Psoas muscle (tissue), 8 donors: ENCODE data around the gene OTOA. TPM values are rescaled to one million over a fixed set of nuclear protein-coding genes. Genes with fewer than 3 reads are reported as not detected.
"Not testable (repeated sequence)": the region's sequence is repeated elsewhere in the genome, so short reads cannot be mapped to it uniquely, and the experiment has no call there.

ENCODE experiments used
- ATAC-seq, 4 donors: fragments of 200-7000 bp; cut with Tn5 transposase; one replicate each; pipeline ENCODE4 v1.9.1; 2020; ENCODE audit warnings: moderate library complexity in 3 of 4, mild to moderate bottlenecking in 2 of 4
- DNase-seq, 2 donors: peaks; one replicate each; pipeline ENCODE4 v3.0.0-alpha.2; 2020
- H3K27ac ChIP-seq: fragments of 200-600 bp; one replicate; pipeline ENCODE4 v1.8.0; 2022
- H3K27me3 ChIP-seq, 3 donors: fragments of 200-600 bp in 1 of 3; one replicate each; pipeline versions ENCODE4 v1.6.1 to v1.8.0; 2013 to 2022; ENCODE audit warnings: low read length in 2 of 3, mild to moderate bottlenecking in 2 of 3, moderate library complexity in 1 of 3; ENCODE audit not compliant: insufficient read depth in 3 of 3
- H3K36me3 ChIP-seq, 2 donors: fragments of 200-600 bp in 1 of 2; one replicate each; pipeline versions ENCODE4 v1.6.1 to v1.8.0; 2013 to 2022; ENCODE audit warnings: low read depth in 1 of 2, mild to moderate bottlenecking in 1 of 2, moderate library complexity in 1 of 2; ENCODE audit not compliant: insufficient read depth in 1 of 2
- H3K4me1 ChIP-seq: fragments of 200-600 bp; one replicate; pipeline ENCODE4 v1.8.0; 2022
- H3K4me3 ChIP-seq: fragments of 200-600 bp; one replicate; pipeline ENCODE4 v1.8.0; 2022; ENCODE audit warnings: mild to moderate bottlenecking
- H3K9me3 ChIP-seq: fragments of 200-600 bp; one replicate; pipeline ENCODE4 v1.8.0; 2022
- CTCF ChIP-seq: fragments of 200-600 bp; IDR thresholded peaks from one replicate; pipeline ENCODE4 v1.8.0; 2022; ENCODE audit warnings: antibody characterized with exemption
- WGBS, 3 donors: extraction: QIAGEN DNeasy Blood & Tissue Kit; methylation state at CpG; one replicate each; pipeline versions ENCODE4 v1.1.6 to v1.1.7; 2013; 5-methylcytosine and 5-hydroxymethylcytosine counted together
- intact Hi-C, 2 donors: fragments of 100-400 bp; cut with DNase I; formaldehyde crosslinking; loops; one replicate each; pipeline versions ENCODE4 v1.11.0 to v1.14.2; 2022
- polyA plus RNA-seq, 3 donors: library from polyadenylated mRNA; stranded (reverse); fragments of 200-250 nt; gene quantifications; one replicate each; pipeline ENCODE4 v1.2.3, GENCODE V29; 2013
- total RNA-seq, 4 donors: library from RNA; stranded (reverse); fragmentation: NEBNext Ultra II Directional in 2 of 4; extraction: Animal tissue kit (Norgen Biotek cat#: 25700) in 2 of 4; gene quantifications; one replicate each; pipeline versions ENCODE4 v1.2.1 to v1.2.4, GENCODE V29; 2021 to 2023
- donor health status: healthy with polysubstance abuse.
- donor health status: DM: no; HTN: no; CAD: no; lungs with moderate emphysema.
- donor health status: Bipolar disorder and iron deficiency.
- donor health status: healthy.
- donor health status: DM: yes; HTN: yes; CAD: no.
- donor health status: DM: no; HTN: no; CAD: no.
- donor health status: DM: no; HTN: no; CAD: no.
- donor health status: DM: yes; HTN: yes; CAD: no.

Gene OTOA
- total and polyA plus RNA-seq, 7 donors: 0.04 to 0.21 (median 0.06) TPM; not detected in 2

GRCh38 chr16:21626659-21627277 is 37.0 kb upstream of the OTOA start:
- no peak for TF ChIP-seq CTCF
- H3K9me3 ChIP-seq: no peaks in the 10 kb centered on the region
- peaks cover 9% of the 10 kb centered on the region for H3K4me1 ChIP-seq
- WGBS, 3 donors: 47 to 53% (median 49%) methylated on average over 6 of the region's 6 CpGs
- H3K4me3 ChIP-seq: no peak overlapping the region
- H3K27ac ChIP-seq: peak overlapping the region; percentile 42
- H3K27me3 ChIP-seq: no peaks in the 10 kb centered on the region
- H3K36me3 ChIP-seq: peaks cover 2 to 59% of the 10 kb centered on the region in 2 donors
- intact Hi-C loops: no loop called here
- DNase-seq (peak in 1 of 2 donors; percentile 26), ATAC-seq (peak in 3 of 4 donors; percentile 52 to 85 (median 65))

DNA sequence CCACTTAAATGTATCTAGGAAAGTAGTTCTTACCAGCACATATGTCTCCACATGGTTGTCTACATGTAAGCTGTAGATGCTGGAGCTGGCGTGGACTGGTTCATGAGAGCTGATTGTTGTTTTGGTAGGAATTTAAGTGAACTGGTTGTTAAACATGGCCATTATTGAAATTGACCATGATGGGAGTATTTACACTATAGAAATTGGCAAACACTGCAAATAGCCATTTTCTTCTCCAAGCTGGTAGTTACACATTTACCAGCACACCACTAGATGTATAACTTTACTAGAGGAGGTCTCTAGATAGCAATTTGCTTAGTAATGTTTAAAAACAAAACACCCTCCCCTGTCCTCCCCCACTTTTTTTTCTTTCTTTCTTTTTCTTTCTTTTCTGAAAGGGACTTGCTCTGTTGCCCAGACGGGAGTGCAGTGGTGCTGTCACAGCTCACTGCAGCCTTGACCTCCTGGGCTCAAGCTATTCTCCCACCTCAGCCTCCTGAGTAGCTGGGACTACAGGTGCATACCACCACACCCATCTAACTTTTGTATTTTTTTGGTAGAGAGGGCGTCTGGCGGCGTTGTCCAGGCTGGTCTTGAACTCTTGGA is 35.5 kb upstream of the OTOA start:
- no peak for TF ChIP-seq CTCF
- WGBS, 3 donors: 94 to 99% (median 98%) methylated on average over 5 of the region's 5 CpGs
- Histone ChIP-seq H3K27me3 (no peaks in the 10 kb centered on the region), H3K27ac (no peak overlapping the region), H3K36me3 (peaks cover 2 to 56% of the 10 kb centered on the region in 2 donors), H3K4me1 (peaks cover 9% of the 10 kb centered on the region), H3K9me3 (no peaks in the 10 kb centered on the region), H3K4me3 (no peak overlapping the region)
- intact Hi-C loops: no loop called here
- no peak for DNase-seq
- ATAC-seq: no peak

DNA sequence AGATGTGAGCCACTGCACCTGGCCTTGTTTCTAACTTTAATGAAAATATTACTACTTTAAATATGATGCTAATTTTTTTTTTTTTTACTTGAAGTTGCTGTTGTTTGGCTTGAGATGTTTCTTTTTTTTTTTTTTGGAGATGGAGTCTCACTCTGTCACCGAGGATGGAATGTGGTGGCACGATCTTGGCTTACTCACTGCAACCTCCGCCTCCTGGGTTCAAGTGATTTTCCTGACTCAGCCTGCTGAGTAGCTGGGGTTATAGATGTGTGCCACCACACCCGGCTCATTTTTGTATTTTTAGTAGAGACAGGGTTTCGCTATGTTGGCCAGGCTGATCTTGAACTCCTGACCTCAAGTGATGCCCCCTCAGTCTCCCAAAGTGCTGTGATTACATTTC is 35.0 kb upstream of the OTOA start:
- intact Hi-C loops: no loop called here
- no peak for ATAC-seq
- DNase-seq: no peak
- TF ChIP-seq CTCF: no peak
- WGBS, 3 donors: 89 to 95% (median 91%) methylated on average over 5 of the region's 5 CpGs
- no peak overlapping the region for H3K27ac ChIP-seq
- H3K36me3 ChIP-seq: peaks cover 2 to 52% of the 10 kb centered on the region in 2 donors
- H3K4me3 ChIP-seq: no peak overlapping the region
- H3K9me3 ChIP-seq: no peaks in the 10 kb centered on the region
- H3K4me1 ChIP-seq: peaks cover 9% of the 10 kb centered on the region
- no peaks in the 10 kb centered on the region for H3K27me3 ChIP-seq

DNA sequence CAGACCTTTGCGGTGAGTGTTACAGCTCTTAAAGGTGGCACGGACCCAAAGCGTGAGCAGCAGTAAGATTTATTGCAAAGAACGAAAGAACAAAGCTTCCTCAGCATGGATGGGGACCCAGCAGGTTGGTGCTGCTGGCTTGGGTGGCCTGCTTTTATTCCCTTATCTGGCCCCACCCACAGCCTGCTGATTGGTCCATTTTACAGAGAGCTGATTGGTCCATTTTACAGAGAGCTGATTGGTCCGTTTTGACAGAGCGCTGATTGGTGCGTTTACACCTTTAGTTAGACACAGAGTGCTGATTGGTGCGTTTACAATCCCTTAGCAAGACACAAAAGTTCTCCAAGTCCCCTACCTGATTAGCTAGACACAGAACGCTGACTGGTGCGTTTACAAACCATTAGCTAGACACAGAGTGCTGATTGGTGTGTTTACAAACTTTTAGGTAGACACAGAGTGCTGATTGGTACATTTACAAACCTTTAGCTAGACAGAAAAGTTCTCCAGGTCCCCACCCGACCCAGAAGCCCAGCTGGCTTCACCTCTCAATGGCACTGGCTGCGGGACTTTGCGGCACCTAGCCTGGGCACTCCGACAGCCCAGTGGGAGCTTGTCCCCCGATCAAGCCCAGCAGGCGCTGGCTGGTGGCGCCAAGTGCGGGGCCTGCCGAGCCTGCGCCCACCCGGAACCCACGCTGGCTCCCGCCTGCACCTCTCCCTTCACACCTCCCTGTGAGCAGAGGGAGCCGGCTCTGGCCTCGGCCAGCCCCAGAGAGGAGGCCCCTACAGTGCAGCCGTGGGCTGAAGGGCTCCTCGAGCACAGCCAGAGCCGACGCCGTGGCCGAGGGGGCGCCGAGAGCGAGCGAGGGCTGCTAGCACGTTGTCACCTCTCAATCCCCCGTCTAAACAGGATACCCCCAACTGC is 33.9 kb upstream of the OTOA start:
- H3K9me3 ChIP-seq, ATAC-seq, H3K27ac ChIP-seq, H3K27me3 ChIP-seq, H3K4me1 ChIP-seq, H3K4me3 ChIP-seq, DNase-seq, intact Hi-C loops: not testable (repeated sequence)
- WGBS, 3 donors: 97 to 98% (median 97%) methylated on average over 35 to 37 of the region's 37 CpGs
- peaks cover under 1 to 45% of the 10 kb centered on the region in 2 donors for H3K36me3 ChIP-seq

GRCh38 chr16:21630866-21631265 is 32.9 kb upstream of the OTOA start:
- WGBS, 3 donors: 86 to 96% (median 90%) methylated on average over 6 of the region's 6 CpGs
- H3K27me3 ChIP-seq, ATAC-seq, H3K4me1 ChIP-seq, DNase-seq, H3K9me3 ChIP-seq, H3K27ac ChIP-seq, intact Hi-C loops, H3K4me3 ChIP-seq: not testable (repeated sequence)
- peaks cover 0 to 35% of the 10 kb centered on the region in 2 donors for H3K36me3 ChIP-seq

DNA sequence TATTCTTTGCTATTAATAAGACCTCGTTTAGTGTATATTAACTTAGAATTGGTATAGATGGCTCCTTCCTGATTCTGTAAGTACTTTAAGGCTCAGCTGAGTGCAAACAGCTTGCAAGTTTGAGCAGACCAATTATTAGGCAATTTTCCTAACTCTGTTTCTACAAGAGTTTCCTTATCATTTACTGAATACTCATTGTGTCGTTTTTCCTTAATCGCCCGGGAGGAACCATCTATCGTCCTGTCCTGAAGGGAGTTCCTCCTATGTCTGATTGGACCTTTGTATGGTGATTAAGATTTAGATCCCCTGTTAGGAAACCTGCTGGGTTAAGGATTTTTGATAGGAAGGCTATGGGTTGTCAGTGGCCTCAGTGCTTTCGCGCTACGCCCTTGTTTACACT is 32.4 kb upstream of the OTOA start:
- H3K36me3 ChIP-seq: peaks cover 0 to 30% of the 10 kb centered on the region in 2 donors
- ATAC-seq, H3K27me3 ChIP-seq, H3K4me3 ChIP-seq, H3K9me3 ChIP-seq, intact Hi-C loops, H3K4me1 ChIP-seq, H3K27ac ChIP-seq, DNase-seq: not testable (repeated sequence)
- WGBS, 3 donors: 91 to 97% (median 94%) methylated on average over 8 of the region's 8 CpGs

GRCh38 chr16:21631951-21632575 is 31.7 kb upstream of the OTOA start:
- intact Hi-C loops, H3K4me1 ChIP-seq, H3K27me3 ChIP-seq, H3K9me3 ChIP-seq, H3K4me3 ChIP-seq, ATAC-seq, H3K27ac ChIP-seq, DNase-seq: not testable (repeated sequence)
- H3K36me3 ChIP-seq: peaks cover 0 to 23% of the 10 kb centered on the region in 2 donors
- 87 to 88% (median 88%) methylated on average over 5 of the region's 5 CpGs for WGBS, 3 donors
